Epithelial cell of proximal tubule (primary cell): ENCODE measurements around the gene FUBP3. TPM values are rescaled to one million over a fixed set of nuclear protein-coding genes. Genes with fewer than 3 reads are reported as not detected.

Source experiments
- DNase-seq: peaks from one replicate; pipeline ENCODE4 v3.0.0-alpha.2; 2011; ENCODE audit warnings: low read depth
- H3K4me3 ChIP-seq: 2 replicates; pipeline ENCODE4 v1.5.1; 2011; ENCODE audit warnings: low read depth, mild to moderate bottlenecking, low read length
- total RNA-seq: library from RNA; depleted of rRNA; stranded (reverse); fragments of >200 nt; gene quantifications from 2 replicates; pipeline ENCODE4 v1.2.3, GENCODE V29; 2015
- TF ChIP-seq, protein P1 (sequence below): conservative IDR thresholded peaks from 2 replicates; pipeline ENCODE4 v1.5.1; 2012; ENCODE audit warnings: low read depth, mild to moderate bottlenecking, low read length

The FUBP3 gene
- total RNA-seq, 1 donor from 2014 or later = 22.7 TPM

DNA sequence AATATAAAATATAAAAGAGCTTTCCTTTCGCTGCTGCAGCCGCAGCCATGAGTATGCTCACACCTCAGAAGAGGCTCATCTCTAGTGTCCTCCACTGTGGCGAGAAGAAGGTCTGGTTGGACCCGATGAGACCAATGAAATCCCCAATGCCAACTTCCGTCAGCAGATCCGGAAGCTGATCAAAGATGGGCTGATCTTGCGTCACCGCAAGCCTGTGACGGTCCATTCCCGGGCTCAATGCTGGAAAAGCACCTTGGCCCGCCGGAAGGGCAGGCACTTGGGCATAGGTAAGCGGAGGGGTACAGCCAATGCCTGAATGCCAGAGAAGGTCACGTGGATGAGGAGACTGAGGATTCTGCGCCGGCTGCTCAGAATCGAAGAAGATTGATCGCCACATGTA is 72.4 kb downstream of the FUBP3 start:
- no peak for DNase-seq

GRCh38 chr9:130654879-130655278 is 75.5 kb downstream of the FUBP3 start:
- H3K4me3 ChIP-seq = no peak overlapping the region
- TF ChIP-seq, protein P1, sequence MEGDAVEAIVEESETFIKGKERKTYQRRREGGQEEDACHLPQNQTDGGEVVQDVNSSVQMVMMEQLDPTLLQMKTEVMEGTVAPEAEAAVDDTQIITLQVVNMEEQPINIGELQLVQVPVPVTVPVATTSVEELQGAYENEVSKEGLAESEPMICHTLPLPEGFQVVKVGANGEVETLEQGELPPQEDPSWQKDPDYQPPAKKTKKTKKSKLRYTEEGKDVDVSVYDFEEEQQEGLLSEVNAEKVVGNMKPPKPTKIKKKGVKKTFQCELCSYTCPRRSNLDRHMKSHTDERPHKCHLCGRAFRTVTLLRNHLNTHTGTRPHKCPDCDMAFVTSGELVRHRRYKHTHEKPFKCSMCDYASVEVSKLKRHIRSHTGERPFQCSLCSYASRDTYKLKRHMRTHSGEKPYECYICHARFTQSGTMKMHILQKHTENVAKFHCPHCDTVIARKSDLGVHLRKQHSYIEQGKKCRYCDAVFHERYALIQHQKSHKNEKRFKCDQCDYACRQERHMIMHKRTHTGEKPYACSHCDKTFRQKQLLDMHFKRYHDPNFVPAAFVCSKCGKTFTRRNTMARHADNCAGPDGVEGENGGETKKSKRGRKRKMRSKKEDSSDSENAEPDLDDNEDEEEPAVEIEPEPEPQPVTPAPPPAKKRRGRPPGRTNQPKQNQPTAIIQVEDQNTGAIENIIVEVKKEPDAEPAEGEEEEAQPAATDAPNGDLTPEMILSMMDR = no peak
- no peak for DNase-seq

More for the DNA sequence above, 72.4 kb downstream of the FUBP3 start:
- TF ChIP-seq, protein P1 = no peak
- no peak overlapping the region for H3K4me3 ChIP-seq

GRCh38 chr9:130658893-130659698 is 79.7 kb downstream of the FUBP3 start:
- no peak for DNase-seq
- H3K4me3 ChIP-seq = no peak overlapping the region
- TF ChIP-seq, protein P1 = no peak

DNA sequence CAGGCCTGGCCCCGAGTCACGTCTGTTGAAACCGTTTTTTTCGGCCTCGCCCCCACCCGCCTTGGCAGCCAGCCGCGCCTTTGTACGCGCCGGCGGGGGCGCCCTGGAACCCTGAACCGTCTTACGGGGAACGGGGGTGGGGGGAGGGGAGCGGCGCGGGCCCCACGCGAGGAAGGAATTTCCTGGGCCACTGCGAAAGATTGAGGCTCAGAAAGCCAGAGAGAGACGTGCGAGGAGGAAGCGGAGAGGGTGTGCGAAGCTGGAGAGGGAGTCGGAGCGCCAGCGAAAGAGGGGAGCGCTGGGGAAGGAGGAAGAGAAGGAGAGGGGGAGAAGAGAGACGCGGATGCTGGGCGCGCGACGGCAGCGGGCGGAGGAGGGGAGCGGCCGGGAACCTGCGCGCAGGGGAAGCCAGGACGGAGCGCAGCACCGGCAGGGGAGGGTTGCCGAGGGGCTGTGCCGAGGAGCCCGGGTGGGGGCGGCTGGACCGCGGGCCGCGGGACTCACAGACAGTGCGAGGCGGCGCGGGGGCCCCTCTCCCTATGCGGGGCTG is 80.4 kb downstream of the FUBP3 start:
- DNase-seq = no peak
- H3K4me3 ChIP-seq = no peak overlapping the region
- TF ChIP-seq, protein P1 = no peak

GRCh38 chr9:130660326-130660682 is 80.9 kb downstream of the FUBP3 start:
- no peak for DNase-seq
- TF ChIP-seq, protein P1 = no peak
- H3K4me3 ChIP-seq = peak overlapping the region; percentile 27

DNA sequence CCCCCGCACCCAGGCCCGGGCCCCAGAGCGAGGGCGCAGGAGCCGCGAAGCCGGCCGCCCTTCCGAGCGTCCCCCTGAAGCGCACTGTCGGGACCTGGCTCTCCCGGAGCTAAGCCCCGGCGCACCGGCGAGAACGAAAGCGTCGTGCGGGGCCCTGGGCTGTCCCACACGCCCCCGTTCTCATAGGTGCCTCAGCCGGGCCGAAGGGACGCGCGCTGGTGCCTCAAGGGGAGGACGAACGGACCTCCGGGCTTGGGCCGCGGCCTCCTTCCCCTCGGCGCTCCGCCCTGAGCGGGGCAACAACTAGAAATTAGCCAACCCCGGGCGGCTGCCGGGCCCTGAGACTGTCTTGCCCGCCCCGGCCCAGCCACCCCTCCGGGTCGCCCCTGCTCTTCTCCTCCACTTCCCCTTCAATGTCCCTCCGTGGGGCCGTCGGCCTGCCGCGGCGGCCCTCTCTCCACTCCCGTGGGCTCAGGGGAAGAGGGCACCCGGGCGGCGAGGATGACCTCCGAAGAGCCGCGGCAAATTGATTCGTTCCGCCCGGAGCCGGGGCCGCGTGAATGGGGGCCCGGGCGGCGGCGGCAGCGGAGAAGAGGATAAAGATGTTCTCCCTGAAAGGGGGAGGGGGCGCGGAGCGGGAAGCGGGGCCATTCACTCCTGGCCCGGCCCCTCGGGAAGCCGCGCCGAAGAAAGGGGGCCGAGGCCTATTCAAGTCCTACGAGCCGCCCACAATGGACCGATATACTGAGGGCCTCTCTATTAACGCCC is 81.5 kb downstream of the FUBP3 start:
- H3K4me3 ChIP-seq = peak overlapping the region; percentile 27
- no peak for DNase-seq
- TF ChIP-seq, protein P1 = no peak
